AG04450 (cell line): ENCODE results near the gene EXOC4. TPM values are rescaled to one million over a fixed set of nuclear protein-coding genes. Genes with fewer than 3 reads are reported as not detected.

ENCODE experiments used
- CTCF ChIA-PET: fragments of 300-600, 350-600 bp; formaldehyde crosslinking; extraction: SDS; loops from one replicate; lab custom pipeline; 2022; ENCODE audit warnings: antibody characterized with exemption, inconsistent platforms; lab: Charles Lee
- POLR2A ChIA-PET: fragments of 350-600 bp; formaldehyde crosslinking; extraction: SDS; loops from one replicate; lab custom pipeline; 2021; ENCODE audit warnings: antibody characterized with exemption, inconsistent platforms; lab: Yijun Ruan, JAX
- DNase-seq: peaks from one replicate; pipeline ENCODE4 v3.0.0-alpha.2; 2011; ENCODE audit warnings: low read depth, low spot score
- H3K27ac ChIP-seq: one replicate; pipeline ENCODE4 v1.5.1; 2012; ENCODE audit warnings: low read depth, low read length, control low read depth
- H3K27me3 ChIP-seq: one replicate; pipeline ENCODE4 v1.6.0; 2012; ENCODE audit warnings: low read length; ENCODE audit not compliant: control insufficient read depth, insufficient read depth
- H3K4me3 ChIP-seq: 2 replicates; pipeline ENCODE4 v1.5.1; 2011; ENCODE audit warnings: mild to moderate bottlenecking, low read depth, low read length, control low read depth
- H3K9me3 ChIP-seq: 2 replicates; pipeline ENCODE4 v1.5.1; 2012; ENCODE audit warnings: low read length; ENCODE audit not compliant: control insufficient read depth, insufficient read depth
- polyA plus RNA-seq: library from polyadenylated mRNA; depleted of rRNA; stranded (reverse); fragments of >200 nt; gene quantifications from 2 replicates; pipeline ENCODE4 v1.2.3, GENCODE V29; 2011
- TF ChIP-seq, protein P1 (sequence below): IDR thresholded peaks from 2 replicates; pipeline ENCODE4 v1.5.1; 2011; ENCODE audit warnings: low read depth, low read length, control low read depth, inconsistent platforms

Gene EXOC4
- polyA plus RNA-seq, 1 experiment, result 73.5 TPM

DNA sequence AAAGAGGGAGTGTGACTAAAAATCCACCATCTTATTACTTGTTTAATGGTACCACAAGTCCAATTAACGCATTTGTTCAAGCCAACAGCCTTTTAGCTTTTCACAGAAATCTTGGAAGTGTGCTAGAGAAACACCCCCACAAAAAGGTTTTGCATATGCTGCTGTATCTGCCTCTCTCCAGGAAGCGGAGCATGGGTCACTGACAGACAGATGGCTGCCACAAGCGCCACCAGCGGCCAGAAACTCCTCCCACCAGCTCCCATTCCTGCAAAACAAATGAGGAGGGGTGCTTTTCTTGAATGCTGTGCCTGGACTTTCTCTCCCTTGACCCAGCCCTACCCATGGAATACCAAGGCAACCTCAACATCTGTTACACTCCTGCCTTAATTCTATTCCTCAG, 698.0 kb downstream of the EXOC4 start:
- H3K27ac ChIP-seq, result no peak overlapping the region
- POLR2A ChIA-PET, result no interaction called here
- TF ChIP-seq, protein P1, sequence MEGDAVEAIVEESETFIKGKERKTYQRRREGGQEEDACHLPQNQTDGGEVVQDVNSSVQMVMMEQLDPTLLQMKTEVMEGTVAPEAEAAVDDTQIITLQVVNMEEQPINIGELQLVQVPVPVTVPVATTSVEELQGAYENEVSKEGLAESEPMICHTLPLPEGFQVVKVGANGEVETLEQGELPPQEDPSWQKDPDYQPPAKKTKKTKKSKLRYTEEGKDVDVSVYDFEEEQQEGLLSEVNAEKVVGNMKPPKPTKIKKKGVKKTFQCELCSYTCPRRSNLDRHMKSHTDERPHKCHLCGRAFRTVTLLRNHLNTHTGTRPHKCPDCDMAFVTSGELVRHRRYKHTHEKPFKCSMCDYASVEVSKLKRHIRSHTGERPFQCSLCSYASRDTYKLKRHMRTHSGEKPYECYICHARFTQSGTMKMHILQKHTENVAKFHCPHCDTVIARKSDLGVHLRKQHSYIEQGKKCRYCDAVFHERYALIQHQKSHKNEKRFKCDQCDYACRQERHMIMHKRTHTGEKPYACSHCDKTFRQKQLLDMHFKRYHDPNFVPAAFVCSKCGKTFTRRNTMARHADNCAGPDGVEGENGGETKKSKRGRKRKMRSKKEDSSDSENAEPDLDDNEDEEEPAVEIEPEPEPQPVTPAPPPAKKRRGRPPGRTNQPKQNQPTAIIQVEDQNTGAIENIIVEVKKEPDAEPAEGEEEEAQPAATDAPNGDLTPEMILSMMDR, result no peak
- no peak overlapping the region for H3K4me3 ChIP-seq
- no peaks in the 10 kb centered on the region for H3K27me3 ChIP-seq
- DNase-seq, result no peak
- peaks cover 4% of the 10 kb centered on the region; the same call in 1 of the 2 replicates for H3K9me3 ChIP-seq
- CTCF ChIA-PET, result no interaction called here

DNA sequence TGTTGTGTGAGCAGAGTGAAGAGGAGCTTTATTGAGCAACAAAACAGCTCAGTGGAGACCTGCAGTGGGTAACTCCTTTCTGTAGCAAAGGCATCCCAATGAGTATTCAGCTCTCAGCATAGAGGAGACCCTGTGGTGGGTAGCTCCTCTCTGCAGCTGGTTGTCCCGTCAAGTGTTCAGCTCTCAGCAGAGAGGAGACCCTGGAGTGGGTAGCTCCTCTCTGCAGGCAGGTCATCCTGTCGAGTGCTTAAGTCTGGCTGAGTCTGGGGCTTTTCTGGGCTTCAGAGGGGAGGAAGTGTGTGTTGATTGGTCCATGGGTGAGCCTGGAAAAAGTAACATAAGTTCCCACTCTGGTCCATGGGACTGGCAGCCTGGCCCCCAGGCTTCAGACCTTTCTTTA, 702.3 kb downstream of the EXOC4 start:
- POLR2A ChIA-PET, result no interaction called here
- CTCF ChIA-PET, result no interaction called here
- H3K4me3 ChIP-seq, result no peak overlapping the region
- H3K27me3 ChIP-seq, result no peaks in the 10 kb centered on the region
- H3K27ac ChIP-seq, result no peak overlapping the region
- peaks cover 4% of the 10 kb centered on the region; the same call in 1 of the 2 replicates for H3K9me3 ChIP-seq
- TF ChIP-seq, protein P1, result no peak
- DNase-seq, result no peak

DNA sequence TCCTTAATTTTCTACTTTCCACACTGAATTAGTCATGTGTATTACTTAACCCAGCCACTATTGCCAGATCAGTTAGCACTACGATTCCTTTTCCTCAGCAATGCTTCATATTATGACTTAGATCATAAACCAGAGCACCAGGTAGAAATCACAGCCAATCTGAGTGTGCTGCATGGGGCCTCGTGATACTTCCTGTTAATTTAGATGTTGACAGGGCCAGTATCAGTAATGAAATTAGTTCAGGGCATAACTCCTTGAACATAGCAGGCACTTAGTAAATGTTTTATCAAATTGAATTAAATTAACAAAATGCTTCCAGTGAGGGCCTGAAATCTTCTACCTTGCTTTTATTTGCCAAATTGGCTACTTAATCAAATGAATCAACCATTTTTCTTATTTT, 705.0 kb downstream of the EXOC4 start:
- DNase-seq, result no peak
- POLR2A ChIA-PET, result no interaction called here
- CTCF ChIA-PET, result no interaction called here

DNA sequence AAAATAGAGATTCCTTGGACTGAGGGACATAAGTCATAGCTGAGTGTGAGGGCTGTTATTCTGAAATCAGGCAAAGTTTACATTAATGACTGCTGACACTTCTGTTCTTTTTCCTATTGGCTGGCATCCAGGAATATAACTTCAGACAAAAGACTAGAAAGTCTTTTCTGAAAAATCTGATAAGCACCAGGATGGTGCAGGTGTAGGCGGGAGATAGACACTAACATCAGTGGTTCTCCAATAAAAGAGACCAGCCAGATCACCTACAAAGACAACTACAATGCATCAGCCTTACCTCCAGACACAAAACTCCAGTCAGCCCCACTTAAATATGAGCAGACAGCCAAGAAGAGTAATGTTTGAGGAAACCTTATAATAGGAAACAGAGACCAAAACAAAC, 705.9 kb downstream of the EXOC4 start:
- Histone ChIP-seq H3K9me3 (peaks cover 4% of the 10 kb centered on the region; the same call in 1 of the 2 replicates), H3K4me3 (no peak overlapping the region), H3K27me3 (no peaks in the 10 kb centered on the region), H3K27ac (no peak overlapping the region)
- no peak for DNase-seq
- CTCF ChIA-PET, result no interaction called here
- TF ChIP-seq, protein P1, result no peak
- POLR2A ChIA-PET, result no interaction called here

More for the DNA sequence above, 705.0 kb downstream of the EXOC4 start:
- Histone ChIP-seq H3K27ac (no peak overlapping the region), H3K4me3 (no peak overlapping the region), H3K27me3 (no peaks in the 10 kb centered on the region), H3K9me3 (peaks cover 4% of the 10 kb centered on the region; the same call in 1 of the 2 replicates)
- TF ChIP-seq, protein P1, result no peak

DNA sequence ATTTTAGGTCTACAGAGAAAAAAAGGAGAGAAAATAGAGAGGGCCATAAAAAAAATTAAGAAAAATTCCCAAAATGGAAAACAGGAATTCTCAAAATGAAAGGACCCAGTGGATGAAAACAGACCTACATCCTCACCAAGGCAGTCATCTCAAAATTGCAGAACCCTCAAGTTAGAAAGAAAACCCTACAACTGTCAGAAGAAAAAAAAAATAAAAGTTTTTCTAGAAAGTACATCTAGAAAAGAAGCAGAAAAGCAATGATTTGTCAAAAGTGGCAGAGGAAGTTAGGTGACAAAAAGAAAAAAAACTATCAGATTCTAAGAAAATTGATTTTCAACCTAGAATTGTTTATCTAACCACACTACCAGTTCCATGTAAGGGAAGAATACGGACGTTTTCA, 706.6 kb downstream of the EXOC4 start:
- no peak overlapping the region for H3K4me3 ChIP-seq
- peaks cover 4% of the 10 kb centered on the region; the same call in 1 of the 2 replicates for H3K9me3 ChIP-seq
- no peak overlapping the region for H3K27ac ChIP-seq
- H3K27me3 ChIP-seq, result no peaks in the 10 kb centered on the region
- CTCF ChIA-PET, result no interaction called here
- TF ChIP-seq, protein P1, result no peak
- no peak for DNase-seq
- POLR2A ChIA-PET, result no interaction called here
